NCI-H2081 (cell line): ENCODE data around the gene CTCF.
A peak's percentile ranks its signal among the peaks of the same experiment; 100 is the strongest.

Experiments
- DNase-seq, 2 experiments: peaks; one replicate each; lab custom pipeline; 2025; lab: John Stamatoyannopoulos, UW

The CTCF gene

GRCh38 chr16:67548265-67549126, 13.8 kb upstream of the CTCF start:
- no peak for DNase-seq

- DNase-seq, result no peak
Observed at GRCh38 chr16:67549240-67549639, 13.1 kb upstream of the CTCF start.

GRCh38 chr16:67549936-67550335, 12.4 kb upstream of the CTCF start:
- DNase-seq, result no peak

GRCh38 chr16:67551091-67551490, 11.2 kb upstream of the CTCF start:
- DNase-seq, result no peak

- peak in 1 of 2 experiments; percentile 8 for DNase-seq
Observed at GRCh38 chr16:67551972-67552371, 10.4 kb upstream of the CTCF start.

GRCh38 chr16:67552476-67552875, 9.8 kb upstream of the CTCF start:
- no peak for DNase-seq

GRCh38 chr16:67555795-67556212, 6.5 kb upstream of the CTCF start:
- no peak for DNase-seq

- no peak for DNase-seq
Observed at GRCh38 chr16:67558859-67559258, 3.5 kb upstream of the CTCF start.

GRCh38 chr16:67560827-67561342, 1.4 kb upstream of the CTCF start:
- no peak for DNase-seq

- DNase-seq, result no peak
Observed at GRCh38 chr16:67561501-67561823, 864 bp upstream of the CTCF start.

- peak; percentile 91 to 94 for DNase-seq
Observed at GRCh38 chr16:67561824-67562525, 351 bp upstream of the CTCF start.

- peak in 1 of 2 experiments; percentile 47 for DNase-seq
Observed at GRCh38 chr16:67562918-67563707, 787 bp downstream of the CTCF start.

GRCh38 chr16:67563708-67564468, 1.6 kb downstream of the CTCF start:
- DNase-seq, result peak in 1 of 2 experiments; percentile 19

GRCh38 chr16:67565470-67566100, 3.3 kb downstream of the CTCF start:
- DNase-seq, result no peak

- DNase-seq, result no peak
Observed at GRCh38 chr16:67571464-67571863, 9.1 kb downstream of the CTCF start.

- DNase-seq, result no peak
Observed at GRCh38 chr16:67571981-67572431, 9.7 kb downstream of the CTCF start.

- DNase-seq, result no peak
Observed at GRCh38 chr16:67579686-67580085, 17.4 kb downstream of the CTCF start.

GRCh38 chr16:67580202-67580601, 17.9 kb downstream of the CTCF start:
- DNase-seq, result no peak

- no peak for DNase-seq
Observed at GRCh38 chr16:67593288-67593687, 31.0 kb downstream of the CTCF start.

GRCh38 chr16:67593701-67594100, 31.4 kb downstream of the CTCF start:
- no peak for DNase-seq
